GM12875 (cell line): ENCODE results near the gene WSB1.

Source experiments
- H3K4me3 ChIP-seq: one replicate; pipeline ENCODE4 v1.5.1; 2011; ENCODE audit warnings: low read depth, low read length, control low read depth
- CTCF ChIP-seq: IDR thresholded peaks from 2 replicates; pipeline ENCODE4 v1.5.1; 2011; ENCODE audit warnings: low read depth, mild to moderate bottlenecking, control low read depth, inconsistent platforms, low read length, moderate library complexity, borderline replicate concordance; ENCODE audit not compliant: insufficient read depth

WSB1 gene

GRCh38 chr17:27256225-27257030 is 37.5 kb upstream of the WSB1 start:
- H3K4me3 ChIP-seq: no peak overlapping the region
- TF ChIP-seq CTCF: no peak

GRCh38 chr17:27257031-27257357 is 36.9 kb upstream of the WSB1 start:
- no peak for TF ChIP-seq CTCF
- no peak overlapping the region for H3K4me3 ChIP-seq

- no peak for TF ChIP-seq CTCF
- no peak overlapping the region for H3K4me3 ChIP-seq
These were observed 34.6 kb upstream of the WSB1 start for GRCh38 chr17:27259356-27259755.

- H3K4me3 ChIP-seq: no peak overlapping the region
- TF ChIP-seq CTCF: no peak
These were observed 30.5 kb upstream of the WSB1 start for GRCh38 chr17:27263386-27263785.

GRCh38 chr17:27264068-27264812 is 29.7 kb upstream of the WSB1 start:
- no peak for TF ChIP-seq CTCF
- no peak overlapping the region for H3K4me3 ChIP-seq

GRCh38 chr17:27265333-27265732 is 28.6 kb upstream of the WSB1 start:
- H3K4me3 ChIP-seq: no peak overlapping the region
- TF ChIP-seq CTCF: no peak

- TF ChIP-seq CTCF: no peak
- H3K4me3 ChIP-seq: no peak overlapping the region
These were observed 27.7 kb upstream of the WSB1 start for GRCh38 chr17:27266228-27266627.
